GM18508 (cell line): ENCODE results near the gene SP5.
"Not testable (repeated sequence)": the region's sequence is repeated elsewhere in the genome, so short reads cannot be mapped to it uniquely, and the experiment has no call there.

Experiments
- ATAC-seq: cut with Tn5 transposase; IDR thresholded peaks from one replicate; pipeline ENCODE4 v1.9.1; 2021; ENCODE audit warnings: moderate number of reproducible peaks; ENCODE audit not compliant: insufficient read depth, unreplicated experiment

The SP5 gene

DNA sequence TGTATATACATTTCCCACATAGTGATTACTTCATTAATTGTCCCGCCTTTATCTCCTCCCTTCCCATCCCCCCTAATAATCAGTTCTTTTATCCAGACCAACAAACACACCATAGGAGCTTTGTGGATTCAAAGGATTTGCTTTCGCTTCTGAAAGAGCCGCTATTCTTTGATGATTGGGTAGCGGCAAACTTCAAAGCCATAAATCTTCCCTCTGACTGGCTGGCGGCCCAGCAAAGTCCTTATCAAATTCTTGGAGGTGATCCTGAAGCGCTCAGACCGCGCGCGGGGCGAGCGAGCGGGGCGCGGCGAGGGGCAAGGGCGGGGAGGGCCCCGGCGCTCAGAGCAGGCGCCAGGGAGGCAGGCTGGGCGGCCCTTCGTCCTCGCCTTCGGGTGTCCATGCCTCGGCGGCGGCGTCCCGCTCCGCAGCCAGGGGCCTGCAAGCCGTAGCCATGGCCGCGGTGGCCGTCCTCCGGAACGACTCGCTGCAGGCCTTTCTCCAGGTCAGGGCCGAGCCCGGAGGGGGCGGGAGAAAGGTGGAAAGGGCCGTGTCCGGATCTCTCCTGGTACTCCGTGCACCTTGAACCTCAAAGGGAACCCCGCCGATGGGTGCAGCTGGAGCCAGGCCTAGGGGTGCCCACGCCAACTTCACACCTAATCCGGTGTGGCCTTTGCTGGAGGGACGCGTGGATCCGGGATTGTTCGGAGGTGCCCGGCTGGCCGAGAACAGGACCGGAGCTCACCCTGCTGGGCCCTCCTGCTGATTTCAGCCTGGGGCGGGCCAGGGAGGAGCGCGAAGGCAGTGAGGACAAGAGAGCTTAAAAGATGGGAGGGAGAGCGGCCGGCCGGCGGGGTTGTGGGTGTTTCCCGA is at the start of gene SP5:
Gene SP5 (plus strand): TSS at position 276 of the 870 bp plus-strand sequence. CDS start 176 bp downstream, at position 452.
- no peak for ATAC-seq

DNA sequence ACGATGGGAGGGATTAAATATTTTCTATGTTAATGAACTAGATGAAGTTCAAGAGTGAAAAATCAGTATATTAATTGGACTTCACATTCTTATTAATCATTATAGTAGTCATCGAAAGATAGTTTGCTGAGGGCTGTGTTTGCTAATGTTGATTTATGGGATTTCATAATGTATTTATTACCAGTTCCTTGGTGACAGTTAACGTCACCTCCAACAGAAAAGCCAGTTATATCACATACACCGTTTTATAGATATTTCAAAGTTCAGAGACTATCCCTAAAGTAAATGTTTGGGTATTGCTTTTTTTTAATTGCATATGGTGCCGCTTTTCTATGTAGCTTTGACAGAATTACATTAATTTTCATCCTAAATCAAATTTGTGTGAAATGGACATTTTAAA is 49.4 kb upstream of the SP5 start:
- ATAC-seq = no peak

DNA sequence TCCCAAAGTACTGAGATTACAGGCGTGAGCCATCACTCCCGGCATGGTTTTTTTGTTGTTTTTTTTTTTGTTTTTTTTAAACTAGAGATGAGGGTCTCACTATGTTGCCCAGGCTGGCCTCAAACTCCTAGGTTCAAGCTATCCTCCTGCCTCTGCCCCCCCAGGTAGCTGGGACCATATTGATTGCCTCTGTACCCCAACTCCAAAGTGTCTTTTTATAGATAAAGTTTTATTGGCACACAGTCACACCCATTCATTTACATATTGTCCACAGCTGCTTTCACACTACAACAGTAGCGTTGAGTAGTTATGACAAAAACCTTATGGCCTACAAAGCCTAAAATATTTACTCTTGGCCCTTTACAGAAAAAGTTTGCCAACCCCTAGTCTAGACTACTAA is 45.2 kb upstream of the SP5 start:
- no peak for ATAC-seq

DNA sequence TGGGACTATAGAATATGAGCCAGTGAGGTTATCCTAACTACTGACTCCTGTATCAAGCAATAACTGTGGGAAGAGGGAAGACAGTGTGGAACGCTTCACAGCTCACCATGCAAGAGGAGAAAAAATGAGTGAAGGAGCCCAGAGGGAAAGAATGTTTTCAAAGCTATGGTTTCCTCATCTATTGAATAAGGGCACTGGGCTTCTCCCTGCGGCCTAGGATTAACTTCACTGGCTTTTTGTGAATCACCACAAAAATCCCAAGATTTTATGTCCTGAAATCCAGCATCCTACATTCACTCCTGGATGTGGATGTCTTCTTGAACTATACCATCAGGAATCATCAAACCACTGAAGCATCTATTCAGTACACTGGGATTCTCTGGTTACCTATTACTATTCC is 44.5 kb upstream of the SP5 start:
- ATAC-seq = no peak

DNA sequence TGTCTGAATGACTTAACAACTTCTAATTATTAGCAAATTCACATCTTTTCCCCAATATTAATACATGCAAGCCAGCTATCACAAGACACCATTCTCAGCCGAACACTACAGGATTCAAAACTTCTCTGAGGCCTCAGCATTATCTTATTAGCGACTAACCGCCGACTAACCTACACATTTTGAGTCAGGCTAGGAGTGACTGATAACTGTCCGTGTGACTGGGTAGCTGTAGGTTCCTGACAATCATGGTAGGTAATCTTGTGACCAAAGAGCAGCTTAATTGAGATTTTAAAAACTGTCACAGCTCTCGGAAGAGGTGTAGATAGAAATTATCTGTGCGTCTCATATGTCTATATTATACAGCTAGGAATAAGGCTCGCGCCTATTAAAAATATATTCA is 44.1 kb upstream of the SP5 start:
- ATAC-seq = no peak

DNA sequence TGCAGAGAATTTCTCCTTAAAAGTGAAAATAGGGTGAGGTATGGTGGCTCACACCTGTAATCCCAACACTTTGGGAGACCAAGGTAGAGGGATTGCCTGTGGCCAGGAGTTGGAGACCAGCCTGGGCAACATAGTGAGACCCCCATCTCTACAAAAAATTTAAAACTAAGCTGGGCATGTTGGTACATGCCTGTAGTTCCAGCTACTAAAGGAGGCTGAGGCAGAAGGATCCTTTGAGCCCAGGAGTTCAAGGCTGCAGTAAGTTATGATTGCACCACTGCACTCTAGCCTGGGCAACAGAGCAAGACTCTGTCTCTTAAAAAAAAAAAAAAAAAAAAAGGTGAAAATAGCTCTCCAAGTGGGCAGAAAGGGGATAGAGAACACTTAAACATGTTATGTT is 40.9 kb upstream of the SP5 start:
- not testable (repeated sequence) for ATAC-seq

DNA sequence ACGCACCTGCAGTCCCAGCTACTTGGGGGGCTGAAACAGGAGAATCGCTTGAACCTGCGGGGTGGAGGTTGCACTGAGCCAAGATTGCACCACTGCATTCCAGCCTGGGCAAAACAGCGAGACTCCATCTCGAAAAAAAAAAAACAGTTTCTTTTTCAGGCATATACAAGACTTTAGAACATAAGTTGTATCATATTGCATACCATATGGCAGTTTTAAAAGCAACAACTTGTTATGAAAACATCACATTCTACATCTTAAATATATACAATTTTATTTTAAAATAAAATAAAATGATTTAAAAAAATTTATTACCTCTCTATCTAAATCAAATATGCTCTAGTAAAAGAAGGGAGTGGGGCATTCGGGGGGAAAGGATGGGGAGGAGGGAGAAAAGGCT is 39.4 kb upstream of the SP5 start:
- no peak for ATAC-seq

DNA sequence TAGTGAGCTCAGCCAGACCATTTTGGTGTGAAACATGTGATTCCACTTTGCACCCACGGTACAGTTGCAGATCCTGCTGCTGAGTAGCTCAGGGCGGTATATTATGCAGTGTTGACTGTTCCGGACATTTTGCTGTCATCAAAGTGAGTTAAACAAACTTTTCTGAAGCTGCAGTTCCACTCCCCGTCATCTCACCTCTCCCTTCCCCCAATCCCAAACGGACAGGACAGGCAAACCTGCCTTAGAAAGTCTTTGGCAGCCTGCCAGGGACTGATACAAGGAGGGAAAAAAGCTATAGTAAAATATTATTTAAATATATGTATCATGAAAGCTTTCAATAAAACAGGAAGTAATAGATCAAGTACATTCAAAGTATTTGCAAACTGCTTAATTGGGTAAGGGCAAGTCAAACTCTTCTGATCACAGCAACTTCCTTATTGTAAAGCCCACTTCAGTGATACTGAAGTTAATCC is 35.5 kb upstream of the SP5 start:
- no peak for ATAC-seq

DNA sequence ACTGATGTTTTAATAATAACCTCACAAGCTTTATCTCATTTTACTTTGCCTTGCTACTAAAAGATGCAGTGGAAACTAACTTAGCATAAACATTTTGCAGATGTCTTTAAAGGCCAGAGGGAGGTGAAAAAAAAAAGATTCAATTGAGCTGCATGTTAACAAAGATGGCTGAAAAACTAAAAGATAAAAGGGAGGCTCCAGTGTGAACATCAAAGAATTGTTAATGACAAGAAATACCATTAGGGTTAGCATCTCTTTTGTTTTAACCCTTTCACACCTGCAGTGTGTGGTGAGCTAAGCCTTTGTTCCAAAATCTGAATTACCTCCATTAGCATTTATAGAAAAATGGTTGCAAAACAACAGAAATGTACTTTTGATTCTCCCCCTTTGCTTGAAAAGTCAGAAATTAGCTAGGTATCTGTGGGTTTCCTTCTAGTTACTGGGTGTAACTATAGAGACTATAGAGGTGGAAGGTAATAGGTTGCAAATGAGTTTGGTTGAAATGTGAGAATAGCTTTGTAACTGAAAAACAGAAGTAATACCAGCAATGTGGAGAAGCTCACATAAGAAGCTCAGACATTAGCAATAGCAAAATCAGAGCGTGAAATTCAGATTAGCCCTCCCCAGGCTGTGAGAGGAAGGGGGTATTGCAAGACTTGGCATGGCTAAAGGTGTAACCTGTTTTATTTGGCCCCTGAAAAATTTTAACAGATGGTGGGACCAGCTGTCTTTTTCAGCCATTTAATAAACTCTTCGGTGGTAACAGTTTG is 34.8 kb upstream of the SP5 start:
- peak; percentile 83 for ATAC-seq

DNA sequence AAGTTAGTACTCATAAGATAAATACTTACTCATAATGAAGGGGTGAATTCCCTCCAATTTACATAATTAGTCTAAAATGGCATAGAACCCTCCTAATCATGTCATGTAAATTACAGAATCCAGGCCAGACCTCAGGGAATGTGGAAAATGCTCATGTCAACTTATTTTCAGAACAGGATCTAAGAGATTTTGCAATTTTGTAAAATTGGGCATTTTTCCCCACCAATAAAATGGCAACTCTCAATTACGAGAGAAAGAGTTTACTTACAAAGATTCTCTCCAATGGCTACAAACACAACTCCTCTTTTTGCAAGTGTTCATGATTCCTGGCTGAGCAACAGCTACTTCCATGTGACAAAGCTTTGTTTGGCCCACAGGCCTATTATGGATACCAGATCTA is 33.8 kb upstream of the SP5 start:
- no peak for ATAC-seq

DNA sequence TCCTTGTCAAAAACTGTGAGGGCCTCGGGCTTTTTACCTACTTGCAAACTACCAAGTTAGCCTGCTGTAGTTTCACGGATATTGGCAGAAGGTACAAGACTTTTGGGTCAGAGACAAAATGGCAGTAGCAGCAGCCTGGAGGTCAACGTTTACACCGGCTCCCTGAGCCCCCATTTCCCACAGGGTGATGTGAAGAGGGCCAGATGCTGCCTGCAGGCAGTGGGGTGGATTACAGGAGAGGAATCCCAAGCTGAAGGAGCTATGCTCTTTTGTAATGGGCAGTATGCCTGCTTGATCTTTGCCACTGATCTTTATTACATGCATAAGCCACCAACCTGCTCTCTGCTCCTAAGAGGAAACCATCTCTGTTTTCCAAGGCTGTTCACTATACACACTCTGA is 29.5 kb upstream of the SP5 start:
- ATAC-seq = no peak

DNA sequence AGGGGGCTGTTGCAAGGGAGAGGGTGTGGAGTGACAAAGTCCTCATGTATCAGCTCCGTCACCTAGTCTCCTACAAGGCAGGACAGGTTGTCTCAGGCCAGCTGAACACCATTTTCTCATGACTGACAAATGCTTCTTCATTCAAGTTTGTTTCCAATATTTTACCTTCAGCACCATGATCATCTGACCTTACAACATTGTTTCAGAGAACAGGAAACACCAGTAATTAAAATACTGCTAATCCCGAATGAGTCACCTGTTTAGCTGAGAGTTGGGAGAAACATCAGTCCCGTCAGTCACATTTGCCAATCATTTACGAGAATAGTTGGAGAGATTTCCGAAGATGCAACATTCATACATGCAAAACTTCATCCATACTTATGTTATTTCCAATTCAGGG is 25.7 kb upstream of the SP5 start:
- no peak for ATAC-seq

DNA sequence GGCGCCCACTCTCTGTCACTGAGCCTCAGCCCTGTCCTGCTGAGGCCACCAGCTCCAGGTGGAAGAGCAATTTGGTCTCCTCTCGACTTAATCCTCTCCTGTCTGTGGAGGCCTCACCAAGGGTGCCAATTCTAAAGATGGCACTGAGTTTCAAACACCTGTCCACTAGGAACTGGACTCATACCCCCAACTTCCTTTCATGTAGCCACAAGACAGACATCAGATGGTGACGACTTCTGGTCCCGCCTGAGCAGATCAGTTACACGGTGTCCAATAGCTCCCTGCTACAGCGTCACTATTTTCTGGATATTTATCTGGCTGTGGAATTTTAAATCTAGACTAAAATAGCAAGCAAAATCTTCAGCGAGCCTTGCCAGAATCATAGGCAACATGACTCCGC is 24.5 kb upstream of the SP5 start:
- ATAC-seq = no peak

DNA sequence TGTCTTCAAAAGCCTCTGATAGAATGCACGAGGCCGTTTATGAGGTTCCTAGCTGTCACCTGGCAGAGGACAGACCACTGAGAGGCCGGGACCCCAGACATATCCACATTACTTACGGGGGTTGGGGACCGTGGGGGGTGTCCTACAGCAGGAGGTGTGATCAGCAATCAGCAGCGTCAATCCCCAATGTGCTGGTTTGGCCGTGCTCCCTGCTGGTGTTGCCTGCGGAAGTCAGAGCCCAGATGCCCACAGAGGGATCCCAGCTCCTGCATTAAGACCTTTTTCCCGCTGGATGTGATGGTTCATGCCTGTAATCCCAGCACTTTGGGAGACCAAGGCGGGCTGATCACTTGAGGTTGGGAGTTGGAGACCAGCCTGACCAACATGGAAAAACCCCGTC is 20.8 kb upstream of the SP5 start:
- no peak for ATAC-seq

DNA sequence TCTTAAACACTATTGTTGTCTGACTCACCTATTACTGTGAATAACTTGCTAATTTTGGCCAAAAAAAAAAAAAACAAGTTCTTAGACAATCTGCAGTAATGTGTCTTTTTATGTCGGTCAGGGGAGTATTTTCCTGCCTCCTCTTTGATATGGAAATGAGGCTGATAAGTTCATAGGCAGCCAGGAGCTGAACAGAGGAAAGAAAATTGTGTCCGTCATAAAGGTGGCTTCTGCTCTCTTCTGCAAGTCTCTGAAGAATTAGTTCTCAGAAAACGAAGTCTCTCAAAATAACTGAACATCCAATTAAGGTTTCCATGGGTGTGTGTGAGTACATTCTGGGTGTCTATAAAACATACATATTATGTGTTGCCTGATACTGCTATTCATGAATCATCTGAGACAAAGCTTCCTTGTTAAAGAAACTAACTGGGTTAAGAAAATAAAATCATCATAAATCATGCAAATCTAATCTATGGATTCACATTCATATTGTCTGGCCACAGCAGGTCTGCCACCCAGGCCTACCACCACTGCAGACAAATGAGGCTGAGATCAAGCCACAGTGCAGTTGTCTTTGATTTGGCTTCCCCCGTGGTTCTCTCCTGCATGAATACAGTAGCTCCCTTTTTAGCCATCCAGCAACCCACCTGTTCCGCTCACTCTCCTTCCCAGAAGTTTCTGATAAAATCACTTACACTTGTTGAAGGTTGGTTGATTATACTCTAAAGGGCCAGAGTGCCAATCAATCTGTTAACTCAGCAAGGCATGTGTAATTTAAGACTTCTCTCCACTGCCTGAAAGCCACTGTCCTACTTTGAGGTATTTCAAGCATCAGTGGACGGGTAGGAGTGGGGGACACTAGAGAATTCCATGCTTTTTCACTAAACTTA is 19.4 kb upstream of the SP5 start:
- ATAC-seq = no peak

DNA sequence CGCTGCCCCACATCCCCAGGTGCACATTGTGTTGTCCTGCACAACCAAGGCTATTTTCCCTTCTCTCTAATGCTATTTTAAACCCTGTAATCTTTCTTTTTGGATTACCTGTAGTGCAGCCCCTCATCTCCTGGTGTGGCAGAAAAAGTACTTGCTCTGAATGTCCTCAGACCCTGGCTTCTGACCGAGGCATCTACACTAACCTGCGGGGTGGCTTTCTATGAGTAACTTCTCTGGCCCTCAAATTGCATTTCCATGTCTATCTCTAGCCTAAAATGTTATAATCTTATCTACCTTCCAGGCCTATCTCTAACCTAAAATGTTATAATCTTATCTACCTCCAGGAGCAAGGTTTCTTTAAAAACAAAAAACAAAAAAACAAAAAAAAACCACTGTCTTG is 18.2 kb upstream of the SP5 start:
- ATAC-seq = no peak

DNA sequence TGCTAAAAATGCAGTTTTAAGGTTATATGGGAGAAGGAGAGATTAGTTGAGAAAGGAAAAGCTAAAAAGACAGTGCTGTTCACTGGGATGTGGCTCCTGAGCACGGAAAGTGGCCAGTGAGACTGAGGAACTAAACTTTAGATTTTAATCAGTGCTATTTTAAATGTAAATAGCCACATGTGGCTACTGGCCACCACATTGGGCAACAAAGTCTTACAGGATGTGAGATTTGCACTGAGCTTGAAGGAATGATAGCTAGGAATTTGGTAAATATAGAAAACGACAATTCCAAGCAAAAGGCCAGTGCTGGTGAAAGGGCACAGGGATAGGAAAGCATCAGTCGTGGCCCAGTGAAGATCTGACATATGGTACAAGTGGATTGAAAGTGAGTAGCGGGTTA is 14.1 kb upstream of the SP5 start:
- ATAC-seq = no peak

DNA sequence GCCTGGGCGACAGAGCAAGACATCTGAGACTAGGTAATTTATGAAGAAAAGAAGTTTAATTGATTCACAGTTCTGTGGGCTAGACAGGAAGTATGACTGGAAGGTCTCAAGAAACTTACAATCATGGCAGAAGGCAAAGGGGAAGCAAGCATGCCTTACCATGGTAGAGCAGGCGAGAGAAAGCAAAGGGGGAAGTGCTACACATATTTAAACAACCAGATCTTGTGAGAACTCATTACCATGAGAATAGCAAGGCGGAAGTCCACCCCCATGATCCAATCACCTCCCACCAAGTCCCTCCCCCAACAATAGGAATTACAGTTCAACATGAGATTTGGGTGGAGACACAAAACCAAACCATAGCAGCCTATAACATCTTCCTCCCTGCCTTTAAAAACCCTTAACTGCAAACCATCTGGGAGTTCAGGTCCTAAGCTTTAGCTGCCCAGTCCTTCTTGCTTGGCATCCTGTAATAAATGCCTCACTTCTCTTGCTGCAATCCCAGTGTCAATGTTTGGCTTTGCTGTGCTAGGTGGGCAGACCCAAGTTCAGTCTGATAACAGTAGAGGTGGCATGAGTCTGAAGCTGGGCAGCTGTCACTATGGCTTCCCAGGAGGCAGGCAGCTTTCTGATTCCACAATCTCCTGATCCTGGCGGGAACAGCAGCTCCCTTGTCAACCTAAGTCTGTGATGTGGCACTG is 11.2 kb upstream of the SP5 start:
- ATAC-seq = no peak

DNA sequence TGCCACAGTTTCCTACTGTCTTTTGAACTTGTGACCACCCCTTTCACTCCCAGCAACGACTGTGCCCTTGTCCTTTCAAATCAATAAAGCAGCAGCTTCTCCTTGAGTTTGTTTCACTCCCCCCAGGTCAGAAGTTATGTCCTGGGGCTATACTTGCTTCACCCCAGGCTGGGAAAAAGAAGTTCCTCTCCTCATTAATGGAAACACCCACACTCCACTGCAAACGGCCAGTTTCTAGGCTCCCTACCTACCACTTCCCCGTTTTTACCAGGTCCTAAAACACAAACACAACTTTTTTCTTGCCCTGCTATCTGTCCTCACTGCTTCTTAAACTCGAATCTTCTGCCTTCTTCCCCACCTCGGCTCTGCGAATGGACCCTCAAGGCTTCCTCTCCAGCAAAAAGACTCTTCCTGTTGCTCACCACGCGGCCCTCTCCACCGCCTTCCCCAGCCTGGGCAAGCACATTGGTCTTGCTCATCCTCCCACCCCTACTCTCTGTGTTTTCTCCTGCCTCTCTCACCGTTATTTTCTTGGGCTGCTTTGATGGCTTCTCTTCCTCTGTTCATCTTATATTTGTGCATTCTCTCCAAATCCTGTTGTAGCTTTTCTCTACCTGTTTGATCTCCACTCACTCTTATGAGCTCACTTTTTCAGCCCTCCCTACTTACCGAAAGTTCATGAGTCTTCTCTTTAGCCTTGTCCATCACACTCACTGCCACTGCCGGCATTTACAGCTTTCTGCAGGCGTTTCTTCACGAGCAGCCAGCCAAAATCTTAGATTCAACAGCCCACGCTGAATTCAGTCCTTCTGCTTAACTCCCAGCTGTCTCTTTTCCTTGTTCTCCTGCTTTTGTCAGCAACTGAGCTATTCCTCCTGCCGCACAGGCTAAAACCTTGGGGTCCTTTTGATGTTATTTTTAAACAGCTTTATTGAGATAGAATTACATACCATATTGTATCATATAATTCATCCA is 7.0 kb upstream of the SP5 start:
- no peak for ATAC-seq
